Gastrocnemius medialis (tissue), 4 donors: Measurements from ENCODE around the gene EVC. TPM values are rescaled to one million over a fixed set of nuclear protein-coding genes. Genes with fewer than 3 reads are reported as not detected.

Experiments used
- ATAC-seq, 2 donors: fragments of 150-250 bp; one replicate each; pipeline ENCODE4 v1.9.1; 2016
- DNase-seq, 2 donors: peaks; one replicate each; pipeline ENCODE4 v3.0.0-alpha.2; 2019
- H3K27ac ChIP-seq, 4 donors: fragments of 200-600 bp; sonication (generic); 1 replicate in 1 of 4; 2 replicates in 3 of 4; pipeline ENCODE4 v1.5.1; 2016 to 2018; ENCODE audit warnings: mild to moderate bottlenecking in 2 of 4, moderate library complexity in 1 of 4
- H3K27me3 ChIP-seq, 3 donors: fragments of 200-600 bp; sonication (generic) in 2 of 3; 1 replicate in 1 of 3; 2 replicates in 2 of 3; pipeline versions ENCODE4 v1.5.1 to v1.6.0; 2016 to 2019; ENCODE audit warnings: mild to moderate bottlenecking in 1 of 3, moderate library complexity in 1 of 3
- H3K36me3 ChIP-seq, 2 donors: fragments of 200-600 bp; sonication (generic) in 1 of 2; one replicate each; pipeline ENCODE4 v1.5.1; 2017 to 2018
- H3K4me1 ChIP-seq, 2 donors: fragments of 200-600 bp; sonication (generic) in 1 of 2; one replicate each; pipeline ENCODE4 v1.5.1; 2016 to 2017; ENCODE audit warnings: mild to moderate bottlenecking in 2 of 2
- H3K4me3 ChIP-seq, 4 donors: fragments of 200-600 bp; sonication (generic) in 3 of 4; 1 replicate in 1 of 4; 2 replicates in 3 of 4; pipeline ENCODE4 v1.5.1; 2016 to 2019; ENCODE audit warnings: mild to moderate bottlenecking in 2 of 4
- H3K9me3 ChIP-seq, 3 donors: fragments of 200-600 bp; sonication (generic) in 2 of 3; 1 replicate in 1 of 3; 2 replicates in 2 of 3; pipeline ENCODE4 v1.5.1; 2016 to 2019
- POLR2A ChIP-seq, 2 donors: fragments of 450-650 bp; IDR thresholded peaks; one replicate each; pipeline ENCODE4 v1.6.1; 2017; ENCODE audit warnings: antibody characterized with exemption in 2 of 2, mild to moderate bottlenecking in 2 of 2, moderate library complexity in 2 of 2
- in situ Hi-C, 4 donors: fragments of 200-750 bp; cut with MboI; loops; one replicate each; pipeline versions ENCODE4 v1.15.0 to v1.8.0; 2017; ENCODE audit warnings: low sequenced_read_pairs in 4 of 4
- intact Hi-C: fragments of 100-400 bp; cut with DNase I; formaldehyde crosslinking; loops from one replicate; pipeline ENCODE4 v1.15.1; 2023; ENCODE audit warnings: low total_unique reads
- total RNA-seq, 4 donors: library from RNA; depleted of rRNA; stranded (reverse); fragments of >200 nt; gene quantifications; one replicate each; pipeline versions ENCODE4 v1.1.0 to v1.2.3, GENCODE V29; 2016
- TF ChIP-seq, protein P1 (sequence below), 5 experiments: fragments of 450-650 bp in 3 of 5; fragments of 200-600 bp in 2 of 5; sonication (generic) in 2 of 5; IDR thresholded peaks in 4 of 5; conservative IDR thresholded peaks in 1 of 5; 1 replicate in 4 of 5; 2 replicates in 1 of 5; pipeline ENCODE4 v1.5.1; 2016 to 2019; ENCODE audit warnings: antibody characterized with exemption in 5 of 5, mild to moderate bottlenecking in 3 of 5, moderate library complexity in 3 of 5

EVC gene
- total RNA-seq, 4 donors from 2014 or later: 1.5 to 9.8 (median 2.0) TPM

DNA sequence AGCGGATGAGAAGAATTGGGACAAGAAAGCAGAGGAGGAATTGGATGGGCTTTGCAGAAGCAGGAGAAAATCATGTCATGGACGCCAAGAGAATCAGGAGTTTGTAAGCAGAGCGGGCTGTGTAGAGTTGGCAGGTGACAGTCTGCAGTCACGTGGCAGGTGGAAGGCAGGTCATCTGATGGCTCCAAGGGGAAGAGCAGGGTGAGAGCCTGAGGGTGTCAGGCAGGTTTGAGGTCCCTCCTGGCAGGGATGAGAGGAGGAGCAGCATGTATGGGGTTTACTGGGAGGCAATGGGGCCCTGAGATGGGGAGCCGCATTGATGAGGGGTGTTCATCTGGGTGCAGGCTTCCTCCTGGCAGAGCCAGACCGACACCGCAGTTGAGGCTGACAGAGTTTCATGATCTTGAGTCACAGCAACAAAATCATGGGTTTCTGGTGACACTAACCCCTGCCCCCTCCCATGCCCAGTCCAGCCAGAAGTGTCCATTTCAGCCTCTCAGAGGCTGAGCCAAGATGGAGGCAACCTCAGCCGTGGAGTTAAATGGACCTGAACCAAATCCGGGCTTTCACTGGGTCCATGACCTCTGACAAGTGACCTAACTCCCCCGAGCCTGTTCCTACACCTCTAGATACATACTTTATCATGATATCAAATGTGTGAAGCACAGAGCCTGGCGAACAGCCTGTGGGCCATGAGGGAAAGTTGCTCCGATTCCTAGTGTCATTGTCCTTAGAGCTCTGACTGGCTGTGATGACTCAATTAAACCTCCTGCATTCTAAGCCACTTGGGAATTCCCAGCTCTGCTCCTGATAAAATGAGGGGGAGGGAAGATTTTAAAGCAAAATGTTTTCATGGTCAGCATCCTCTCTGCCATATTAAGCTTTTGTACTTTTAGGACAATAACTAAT, 36.1 kb downstream of the EVC start:
- Histone ChIP-seq H3K27ac (no peak overlapping the region), H3K4me1 (peaks cover 0 to 3% of the 10 kb centered on the region in 2 donors), H3K4me3 (no peak overlapping the region), H3K36me3 (no peaks in the 10 kb centered on the region), H3K9me3 (no peaks in the 10 kb centered on the region), H3K27me3 (no peaks in the 10 kb centered on the region)
- in situ Hi-C loops (no loop called here), intact Hi-C loops (loop anchor here (5.0 kb wide), 1 partner anchor 35 kb away; the partner anchor contains the start of gene EVC)
- no peak for DNase-seq
- TF ChIP-seq, protein P1, sequence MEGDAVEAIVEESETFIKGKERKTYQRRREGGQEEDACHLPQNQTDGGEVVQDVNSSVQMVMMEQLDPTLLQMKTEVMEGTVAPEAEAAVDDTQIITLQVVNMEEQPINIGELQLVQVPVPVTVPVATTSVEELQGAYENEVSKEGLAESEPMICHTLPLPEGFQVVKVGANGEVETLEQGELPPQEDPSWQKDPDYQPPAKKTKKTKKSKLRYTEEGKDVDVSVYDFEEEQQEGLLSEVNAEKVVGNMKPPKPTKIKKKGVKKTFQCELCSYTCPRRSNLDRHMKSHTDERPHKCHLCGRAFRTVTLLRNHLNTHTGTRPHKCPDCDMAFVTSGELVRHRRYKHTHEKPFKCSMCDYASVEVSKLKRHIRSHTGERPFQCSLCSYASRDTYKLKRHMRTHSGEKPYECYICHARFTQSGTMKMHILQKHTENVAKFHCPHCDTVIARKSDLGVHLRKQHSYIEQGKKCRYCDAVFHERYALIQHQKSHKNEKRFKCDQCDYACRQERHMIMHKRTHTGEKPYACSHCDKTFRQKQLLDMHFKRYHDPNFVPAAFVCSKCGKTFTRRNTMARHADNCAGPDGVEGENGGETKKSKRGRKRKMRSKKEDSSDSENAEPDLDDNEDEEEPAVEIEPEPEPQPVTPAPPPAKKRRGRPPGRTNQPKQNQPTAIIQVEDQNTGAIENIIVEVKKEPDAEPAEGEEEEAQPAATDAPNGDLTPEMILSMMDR (IDR thresholded peaks at IDR 0.05 in 4 of 5, conservative IDR thresholded peaks at IDR 0.05 in 1 of 5): no peak
- TF ChIP-seq POLR2A (IDR thresholded peaks at IDR 0.05): no peak
- ATAC-seq: no peak

DNA sequence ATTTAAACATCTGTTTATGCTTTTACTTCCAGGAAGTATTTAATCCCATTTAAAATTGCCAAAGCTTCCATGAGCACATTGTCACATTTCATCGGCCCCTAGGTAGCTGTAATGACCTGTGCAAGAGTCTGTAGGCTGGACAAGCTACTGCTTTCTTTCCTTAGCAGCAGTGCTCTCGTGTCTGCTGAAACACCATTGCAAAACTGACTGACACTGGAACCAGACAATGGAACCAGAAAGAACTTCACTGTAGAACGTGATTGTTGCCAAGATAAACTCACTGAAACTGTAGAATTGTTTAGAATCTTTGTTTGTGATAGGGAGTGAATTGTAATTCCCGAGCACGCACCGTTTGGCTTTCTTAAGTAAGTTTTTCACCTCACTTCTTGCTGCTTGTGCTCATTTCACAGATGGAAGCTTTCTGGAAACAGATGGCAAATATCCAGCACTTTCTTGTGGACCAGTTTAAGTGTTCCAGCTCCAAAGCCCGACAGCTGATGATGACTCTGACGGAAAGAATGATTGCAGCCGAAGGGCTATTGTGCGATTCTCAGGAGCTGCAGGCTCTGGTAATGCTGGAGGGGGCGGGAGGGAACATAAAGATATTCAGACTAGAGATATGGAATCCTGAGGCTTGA, 36.9 kb downstream of the EVC start:
- no peak for TF ChIP-seq POLR2A (IDR thresholded peaks at IDR 0.05)
- TF ChIP-seq, protein P1 (IDR thresholded peaks at IDR 0.05 in 4 of 5, conservative IDR thresholded peaks at IDR 0.05 in 1 of 5): no peak
- DNase-seq (no peak), ATAC-seq (peak in 1 of 2 donors; percentile 56)
- Histone ChIP-seq H3K4me3 (no peak overlapping the region), H3K27ac (no peak overlapping the region), H3K27me3 (no peaks in the 10 kb centered on the region), H3K4me1 (peaks cover 0 to 3% of the 10 kb centered on the region in 2 donors), H3K36me3 (no peaks in the 10 kb centered on the region), H3K9me3 (no peaks in the 10 kb centered on the region)
- intact Hi-C loops (loop anchor here (5.0 kb wide), 1 partner anchor 36 kb away; the partner anchor contains the start of gene EVC), in situ Hi-C loops (no loop called here)

DNA sequence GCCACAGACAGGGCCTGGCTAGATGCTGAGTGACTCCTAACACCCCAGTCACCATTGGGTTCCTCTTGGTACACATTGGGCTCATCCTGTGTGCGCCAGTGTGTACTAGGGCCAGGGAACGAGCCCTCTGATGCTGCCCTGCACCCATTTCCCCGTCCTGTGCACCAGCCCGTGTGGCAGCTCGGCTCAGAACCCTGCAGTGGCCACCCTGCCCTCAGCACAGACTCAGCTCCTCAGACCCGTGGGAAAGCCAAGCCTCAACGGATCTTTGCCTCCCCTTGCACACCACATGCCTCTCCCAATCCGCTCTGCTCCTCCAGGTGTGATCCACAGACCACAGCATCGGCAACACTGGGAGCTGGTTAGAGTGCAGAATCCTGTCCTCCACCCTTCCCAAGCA, 38.6 kb downstream of the EVC start:
- Histone ChIP-seq H3K36me3 (no peaks in the 10 kb centered on the region), H3K4me1 (peaks cover 0 to 3% of the 10 kb centered on the region in 2 donors), H3K27me3 (no peaks in the 10 kb centered on the region), H3K4me3 (no peak overlapping the region), H3K9me3 (no peaks in the 10 kb centered on the region), H3K27ac (no peak overlapping the region)
- in situ Hi-C loops: no loop called here
- no peak for DNase-seq
- no peak for ATAC-seq
- intact Hi-C loops: loop anchor here (5.0 kb wide), 1 partner anchor 37 kb away; the partner anchor contains the start of gene EVC
- TF ChIP-seq, protein P1 (IDR thresholded peaks at IDR 0.05 in 4 of 5, conservative IDR thresholded peaks at IDR 0.05 in 1 of 5): no peak
- no peak for TF ChIP-seq POLR2A (IDR thresholded peaks at IDR 0.05)

DNA sequence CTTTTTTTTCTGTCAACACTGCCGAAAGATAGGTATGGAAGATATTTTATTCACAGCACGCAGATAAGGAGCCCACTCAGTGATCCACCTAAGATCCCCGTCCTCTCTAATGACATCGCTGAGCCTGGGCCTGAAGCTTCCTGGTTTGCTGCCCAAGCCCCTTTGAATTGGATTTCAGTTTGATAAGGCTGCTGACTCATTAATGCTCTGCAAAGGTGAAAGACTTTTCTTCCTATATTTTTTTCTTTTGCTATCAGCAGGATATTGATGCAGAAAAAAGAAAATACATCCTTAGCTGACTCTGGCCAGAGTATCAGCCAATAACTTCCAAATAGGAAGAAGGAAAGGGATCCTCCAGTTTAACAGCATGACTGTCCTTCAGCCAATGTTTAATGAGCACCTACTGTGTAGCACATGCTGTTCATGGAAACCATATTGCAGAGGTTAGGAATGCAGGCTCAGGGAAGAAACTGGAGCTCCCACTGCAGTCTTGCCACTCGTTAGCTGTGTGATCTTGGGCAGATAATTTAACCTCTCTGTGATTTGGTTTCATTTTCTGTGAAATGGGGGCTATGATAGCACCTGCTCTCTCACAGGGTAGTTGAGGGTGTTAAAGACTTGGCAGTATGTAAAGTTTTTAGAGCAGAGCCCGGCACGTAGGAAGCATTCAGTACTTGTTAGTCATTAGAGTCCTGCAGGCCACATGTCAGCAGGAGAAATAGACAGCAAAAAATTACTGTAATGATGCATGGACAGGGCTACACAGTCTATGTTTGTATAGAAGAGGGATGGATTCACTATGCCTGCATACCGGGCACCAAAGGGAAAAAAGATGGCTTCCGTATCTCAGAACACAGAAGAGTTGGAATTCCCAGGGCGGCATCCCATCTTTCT, 39.3 kb downstream of the EVC start:
- no peaks in the 10 kb centered on the region for H3K36me3 ChIP-seq
- H3K27me3 ChIP-seq: no peaks in the 10 kb centered on the region
- H3K27ac ChIP-seq: no peak overlapping the region
- H3K4me3 ChIP-seq: no peak overlapping the region
- in situ Hi-C loops: no loop called here
- peaks cover 0 to 3% of the 10 kb centered on the region in 2 donors for H3K4me1 ChIP-seq
- intact Hi-C loops: no loop called here
- TF ChIP-seq, protein P1 (IDR thresholded peaks at IDR 0.05 in 4 of 5, conservative IDR thresholded peaks at IDR 0.05 in 1 of 5): no peak
- no peak for TF ChIP-seq POLR2A (IDR thresholded peaks at IDR 0.05)
- DNase-seq (no peak), ATAC-seq (no peak)
- no peaks in the 10 kb centered on the region for H3K9me3 ChIP-seq
